HG03520 (cell line): ENCODE results near the gene PCCA.
"Not testable (repeated sequence)": the region's sequence is repeated elsewhere in the genome, so short reads cannot be mapped to it uniquely, and the experiment has no call there.

Experiments
- ATAC-seq: cut with Tn5 transposase; IDR thresholded peaks from one replicate; pipeline ENCODE4 v1.9.1; 2021; ENCODE audit warnings: mild to moderate bottlenecking, moderate library complexity; ENCODE audit not compliant: unreplicated experiment

PCCA gene

DNA sequence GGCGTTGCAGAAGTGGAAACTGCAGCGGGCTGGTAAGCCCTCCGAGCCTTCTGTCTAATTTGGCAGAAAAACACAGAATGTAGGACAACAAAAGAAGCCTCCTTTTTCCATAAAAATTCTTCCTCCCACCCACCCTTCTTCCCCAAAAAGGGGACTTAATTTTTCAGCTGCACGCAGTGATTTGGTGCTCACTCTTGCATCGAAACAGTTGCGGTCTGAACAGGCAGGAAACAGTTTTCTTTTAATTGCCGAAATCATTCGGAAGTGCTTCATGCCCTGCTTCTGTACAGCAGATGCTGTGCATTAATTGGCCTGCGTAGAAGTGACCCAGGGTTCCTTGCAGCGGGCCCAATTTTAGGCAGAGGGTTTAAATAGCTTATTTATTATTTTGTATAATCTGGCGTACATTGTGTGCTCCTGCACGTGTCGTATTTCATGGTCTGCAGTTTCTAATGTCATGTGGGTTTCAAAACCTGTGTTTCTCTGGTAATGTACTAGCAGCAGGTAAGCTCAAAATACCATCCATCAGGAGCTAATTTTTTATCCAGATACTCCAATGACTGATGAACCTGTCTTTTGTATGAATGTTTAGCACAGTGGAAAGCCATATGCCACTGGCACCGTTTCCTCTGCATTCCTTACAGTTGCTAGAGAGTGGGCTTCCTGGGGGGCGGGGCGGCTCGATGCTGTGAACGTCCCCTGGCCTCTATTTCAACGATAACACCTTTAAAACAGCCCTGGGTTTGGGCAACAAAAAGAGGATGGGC is 433.1 kb downstream of the PCCA start:
- ATAC-seq, result no peak

DNA sequence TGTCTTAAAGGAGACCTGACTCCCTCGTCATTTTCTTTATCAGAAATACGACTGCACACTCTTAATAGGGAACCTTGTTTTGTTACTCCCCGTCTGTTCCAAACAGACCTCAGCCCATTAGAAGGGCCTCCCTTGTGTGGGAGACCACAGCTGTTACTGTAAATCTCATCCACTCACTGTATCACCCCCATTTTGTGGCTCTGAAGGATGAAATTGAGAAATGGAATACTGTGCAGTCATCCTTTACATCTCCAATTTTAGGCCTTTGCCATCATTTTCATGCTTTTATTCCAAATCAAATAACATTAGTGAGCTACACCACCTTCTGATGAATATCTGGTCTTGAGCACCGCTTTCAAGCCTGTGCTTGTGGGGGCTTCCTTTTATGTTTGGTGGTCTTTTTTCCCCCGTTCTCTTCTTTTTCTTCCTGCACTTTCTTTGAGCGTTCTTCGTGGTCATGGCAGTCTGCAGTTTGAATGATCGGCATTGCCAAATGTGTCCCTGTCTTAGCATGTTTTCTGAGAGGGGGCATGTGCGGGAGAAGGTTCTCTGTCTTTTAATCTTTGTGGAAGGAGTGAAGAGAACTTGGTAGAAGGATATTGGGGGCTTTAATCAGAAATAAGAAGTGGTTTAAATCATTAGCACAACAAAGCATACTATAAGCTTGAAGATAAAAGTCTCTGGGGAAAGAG is 433.9 kb downstream of the PCCA start:
- ATAC-seq, result no peak

DNA sequence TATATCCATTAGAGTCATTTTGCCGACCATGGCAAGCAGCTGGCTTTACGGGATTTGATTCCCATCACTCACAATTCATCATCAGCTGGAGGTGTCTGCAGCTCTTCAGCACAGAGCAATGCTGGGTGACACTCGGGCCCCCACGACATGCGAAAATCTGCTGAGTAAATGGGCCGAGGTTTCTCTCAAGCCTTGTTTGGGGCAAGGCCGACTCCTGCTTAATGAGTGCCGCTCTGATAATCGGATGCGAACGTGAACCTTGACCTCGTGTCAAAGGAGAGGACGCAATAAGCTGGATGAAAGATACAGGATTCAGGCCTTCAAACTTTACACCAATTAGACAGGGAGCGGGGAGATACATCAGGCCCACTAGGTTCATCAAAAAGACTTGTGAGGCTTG is 434.5 kb downstream of the PCCA start:
- no peak for ATAC-seq

DNA sequence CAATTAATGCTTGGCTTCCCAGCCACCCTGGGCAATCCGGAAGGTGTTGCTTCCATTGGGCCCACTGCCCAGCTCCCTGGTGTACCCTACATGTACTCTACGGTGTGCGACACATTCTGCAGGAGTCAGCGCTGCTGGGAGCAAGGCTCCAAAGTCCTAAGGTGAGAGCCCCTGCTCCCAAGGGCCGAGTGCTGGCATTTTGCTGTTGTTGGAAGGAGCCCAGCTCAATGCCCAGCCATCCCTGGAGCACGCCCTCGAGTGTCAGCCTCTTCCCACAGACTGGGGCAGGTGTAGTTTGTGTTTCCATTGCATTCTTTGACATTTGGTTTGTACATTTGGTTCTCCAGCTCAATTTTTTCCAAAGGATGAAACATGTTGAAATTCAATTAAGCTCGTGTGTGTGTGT is 435.1 kb downstream of the PCCA start:
- ATAC-seq, result no peak

DNA sequence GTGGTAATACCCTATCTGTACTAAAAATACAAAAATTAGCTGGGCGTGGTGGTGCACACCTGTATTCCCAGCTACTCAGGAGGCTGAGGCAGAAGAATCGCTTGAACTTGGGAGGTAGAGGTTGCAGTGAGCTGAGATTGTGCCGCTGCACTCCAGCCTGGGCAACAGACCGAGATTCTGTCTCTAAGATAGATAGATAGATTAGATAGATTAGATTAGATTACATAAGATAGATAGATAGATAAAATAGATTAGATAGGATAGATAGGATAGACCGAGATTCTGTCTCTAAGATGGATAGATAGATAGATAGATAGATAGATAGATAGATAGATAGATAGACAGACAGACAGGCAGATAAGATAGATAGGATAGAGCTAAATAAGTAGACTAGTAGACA is 435.8 kb downstream of the PCCA start:
- not testable (repeated sequence) for ATAC-seq

DNA sequence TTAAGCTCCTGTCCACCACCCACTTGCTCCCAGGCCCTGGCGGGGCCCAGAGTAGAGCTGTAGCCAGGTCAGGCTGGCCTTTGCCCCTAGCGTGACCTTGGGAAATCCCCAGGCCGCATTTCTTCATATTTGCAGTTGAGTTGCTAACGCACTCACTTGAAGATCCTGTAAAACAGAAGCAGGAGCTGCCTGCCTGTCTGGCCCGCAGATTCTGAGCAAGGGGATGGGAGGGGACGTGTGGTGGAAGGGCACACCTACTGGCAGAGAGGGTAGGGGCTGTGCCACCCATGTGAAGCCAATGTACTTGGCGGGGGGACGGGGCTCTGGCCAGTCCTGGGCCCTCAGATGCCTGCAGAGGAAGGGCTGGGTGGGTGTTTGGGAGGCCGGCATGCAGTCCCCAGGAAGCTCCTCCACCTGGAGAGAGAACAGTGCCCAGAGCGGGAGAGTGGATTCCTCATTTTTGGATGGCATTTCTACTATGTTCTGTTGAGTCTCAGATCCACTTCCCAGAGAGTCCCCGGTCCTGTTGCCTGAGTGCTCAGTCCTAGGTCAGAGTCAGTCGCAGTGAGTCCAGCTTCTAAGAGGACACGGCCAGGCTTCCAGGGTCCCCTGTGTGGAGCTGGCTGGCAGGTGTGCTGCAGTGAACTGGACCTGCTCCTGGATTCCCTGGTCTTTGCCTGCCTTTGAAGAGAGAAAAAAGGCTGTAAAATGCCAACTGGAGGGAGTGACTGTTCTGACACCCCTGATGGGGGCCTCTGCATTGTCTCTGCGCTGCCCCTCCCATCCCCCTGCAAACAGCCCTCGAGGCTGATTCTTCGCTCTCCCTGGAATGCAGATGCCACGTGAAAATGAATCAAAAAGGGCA is 436.8 kb downstream of the PCCA start:
- ATAC-seq, result no peak

DNA sequence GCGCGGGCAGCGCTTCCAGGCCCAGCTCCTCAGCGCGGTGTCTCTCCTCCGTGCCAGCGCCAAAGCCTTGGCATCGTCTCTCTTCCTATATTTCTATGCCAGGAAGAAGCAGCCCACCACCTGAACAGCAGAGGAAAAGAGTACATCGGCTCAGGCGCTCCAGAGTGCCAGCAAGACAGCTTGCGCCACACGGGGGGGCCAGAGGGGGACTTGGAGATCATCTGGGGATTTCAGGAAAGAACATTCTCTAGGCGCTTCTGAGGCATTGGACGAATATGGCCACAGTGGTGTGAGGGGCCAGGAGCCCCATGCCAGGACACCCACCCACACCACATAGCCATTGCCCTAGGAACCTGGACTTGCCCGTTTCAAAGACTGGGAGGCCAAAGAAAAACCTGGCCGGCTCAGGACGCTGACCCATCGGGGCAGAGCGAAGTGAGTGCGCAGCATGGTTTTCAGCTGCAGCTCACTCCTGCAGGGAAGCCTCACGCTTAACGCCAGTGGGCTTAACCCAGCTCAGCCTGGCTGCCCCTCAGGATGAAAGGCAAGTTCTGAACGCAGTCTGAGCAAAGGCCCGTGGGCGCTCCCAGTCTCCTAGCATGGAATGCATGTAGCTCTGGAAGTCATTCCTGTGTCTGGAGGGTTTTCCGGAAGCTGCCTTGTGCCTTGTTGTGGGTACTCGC is 437.6 kb downstream of the PCCA start:
- ATAC-seq, result no peak

DNA sequence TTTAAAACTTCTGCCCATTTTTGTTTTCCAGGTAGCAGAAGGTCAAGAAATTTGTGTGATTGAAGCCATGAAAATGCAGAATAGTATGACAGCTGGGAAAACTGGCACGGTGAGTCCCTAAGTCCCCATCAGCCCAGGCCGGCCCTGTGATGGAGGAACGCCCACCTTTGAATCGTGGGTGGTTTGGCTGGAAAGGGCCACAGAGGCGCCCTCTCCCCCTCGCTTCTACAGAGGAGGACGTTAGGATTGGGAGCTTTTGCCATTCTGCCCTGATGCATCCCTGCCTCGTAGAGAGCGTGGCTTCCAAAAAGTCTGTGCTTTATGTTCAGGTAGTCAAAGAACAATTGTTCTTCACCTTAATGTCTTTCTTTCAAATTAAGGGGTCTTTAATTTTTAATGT is 438.8 kb downstream of the PCCA start:
- no peak for ATAC-seq

DNA sequence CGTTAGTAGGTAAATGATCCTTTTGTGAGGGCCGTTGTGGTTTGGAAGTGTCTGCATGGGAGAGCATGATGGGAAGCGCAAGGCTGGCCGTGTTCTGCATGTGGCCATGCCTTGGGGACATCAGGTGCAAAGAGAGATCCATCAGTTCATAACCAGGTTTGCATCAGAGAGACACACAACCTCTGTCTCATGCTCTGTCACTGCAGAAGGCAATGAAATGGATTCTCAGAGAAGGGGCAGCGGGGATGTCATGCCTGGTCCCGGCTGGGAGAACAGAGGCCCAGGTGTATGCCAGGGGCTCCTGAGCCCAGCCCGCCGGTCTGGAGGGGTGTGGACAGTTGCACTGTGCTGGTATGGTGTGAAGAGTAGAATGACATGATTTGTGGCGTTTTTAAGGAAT is 439.5 kb downstream of the PCCA start:
- no peak for ATAC-seq

DNA sequence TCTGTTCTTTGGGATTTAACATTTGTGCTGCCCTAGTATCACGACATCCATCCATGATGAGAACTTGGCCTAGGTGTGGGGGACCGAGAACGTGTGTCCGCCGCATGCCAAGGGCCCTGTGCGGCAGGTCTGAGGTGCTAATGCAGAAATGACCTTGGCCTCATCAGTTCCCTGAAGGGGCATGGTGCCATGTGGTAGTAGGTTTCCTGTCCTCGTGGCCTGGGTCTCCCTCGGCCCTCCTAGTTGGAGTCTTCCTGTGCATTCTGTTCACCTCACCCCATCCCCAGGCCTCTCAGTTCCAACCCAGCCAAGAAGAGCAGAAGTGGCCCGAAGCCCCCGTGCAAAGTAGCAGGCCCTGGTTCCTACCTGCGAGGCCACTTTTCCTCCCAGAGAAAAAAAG is 439.9 kb downstream of the PCCA start:
- no peak for ATAC-seq

DNA sequence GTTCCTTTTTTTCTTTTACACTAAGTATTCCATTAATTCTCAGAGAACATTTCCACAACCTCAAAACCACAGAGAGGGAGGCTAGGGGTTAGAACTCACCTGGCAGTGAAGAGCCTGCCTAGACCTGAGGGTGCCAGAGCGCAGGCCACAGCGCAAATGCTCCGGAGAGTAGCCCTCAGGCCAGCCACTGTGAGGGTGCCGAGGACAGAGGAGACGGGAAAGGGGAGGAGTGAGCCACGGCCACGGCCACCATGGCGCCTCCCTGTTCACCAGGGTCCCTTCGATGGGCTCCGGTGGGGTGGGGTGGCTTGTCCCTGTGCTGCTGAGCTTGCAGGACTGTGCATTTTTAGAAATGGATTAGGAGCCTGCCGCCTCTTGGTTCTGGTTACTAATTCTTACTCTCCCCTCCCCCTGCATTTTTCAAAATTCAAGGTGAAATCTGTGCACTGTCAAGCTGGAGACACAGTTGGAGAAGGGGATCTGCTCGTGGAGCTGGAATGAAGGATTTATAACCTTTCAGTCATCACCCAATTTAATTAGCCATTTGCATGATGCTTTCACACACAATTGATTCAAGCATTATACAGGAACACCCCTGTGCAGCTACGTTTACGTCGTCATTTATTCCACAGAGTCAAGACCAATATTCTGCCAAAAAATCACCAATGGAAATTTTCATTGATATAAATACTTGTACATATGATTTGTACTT is 440.9 kb downstream of the PCCA start:
- ATAC-seq, result no peak

DNA sequence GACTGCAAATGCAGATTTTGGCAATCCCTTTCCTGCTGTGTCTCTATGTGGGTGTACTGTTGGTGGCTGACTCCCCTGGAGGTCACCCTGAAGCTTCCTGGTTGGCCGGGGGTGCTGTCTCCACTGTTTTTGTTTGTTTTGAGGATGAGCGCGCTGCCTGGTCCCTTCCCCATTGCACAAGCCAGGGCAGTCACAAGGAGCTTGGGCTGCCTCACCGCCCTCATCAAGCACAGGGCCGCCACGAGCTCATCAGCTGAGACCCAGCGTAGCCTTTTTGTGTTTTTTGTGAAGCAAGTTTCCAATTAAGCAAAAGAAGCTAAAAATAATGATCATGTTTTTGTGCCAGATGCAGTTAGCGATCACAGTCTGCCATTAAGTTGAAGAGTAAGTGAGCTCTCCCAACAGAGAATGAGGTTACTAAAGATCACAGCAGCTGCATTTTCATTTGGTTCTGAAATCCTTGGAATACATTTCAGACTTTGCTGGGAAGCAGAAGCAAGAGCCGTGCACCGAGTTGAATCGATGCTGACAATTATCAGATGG is 441.8 kb downstream of the PCCA start:
- no peak for ATAC-seq

DNA sequence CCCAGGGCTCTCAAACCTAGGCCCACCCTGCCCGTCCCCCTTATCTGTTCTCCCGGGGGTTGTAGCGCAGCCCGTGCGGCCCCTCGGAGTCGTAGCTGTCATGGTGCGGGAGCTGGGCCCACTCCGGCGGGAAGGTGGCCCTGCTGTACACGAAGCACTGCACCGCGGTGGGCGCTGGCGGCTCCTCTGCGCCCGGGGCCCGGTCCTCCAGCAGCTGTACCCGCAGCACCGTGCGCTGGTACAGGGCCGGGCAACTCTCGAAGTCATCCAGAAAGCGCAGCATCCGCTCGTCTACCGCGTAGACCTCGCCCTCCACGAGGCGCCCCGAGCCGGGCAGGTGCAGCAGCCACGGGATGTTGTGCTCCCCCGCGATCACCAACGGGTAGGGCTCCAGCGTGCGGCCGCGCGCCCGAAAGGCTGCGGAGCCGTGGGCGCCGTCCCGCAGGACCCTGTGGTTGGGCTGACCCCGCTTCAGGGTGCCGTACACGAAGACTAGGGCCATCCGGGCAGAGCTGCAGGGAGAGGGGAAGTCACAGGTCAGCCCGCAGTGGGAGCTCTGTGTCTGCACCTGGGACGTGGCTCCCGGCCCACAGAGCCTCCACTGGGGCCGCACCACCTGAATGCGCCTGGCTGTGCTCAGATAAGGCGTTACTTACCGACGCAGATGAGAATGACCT is 443.3 kb downstream of the PCCA start:
- no peak for ATAC-seq

DNA sequence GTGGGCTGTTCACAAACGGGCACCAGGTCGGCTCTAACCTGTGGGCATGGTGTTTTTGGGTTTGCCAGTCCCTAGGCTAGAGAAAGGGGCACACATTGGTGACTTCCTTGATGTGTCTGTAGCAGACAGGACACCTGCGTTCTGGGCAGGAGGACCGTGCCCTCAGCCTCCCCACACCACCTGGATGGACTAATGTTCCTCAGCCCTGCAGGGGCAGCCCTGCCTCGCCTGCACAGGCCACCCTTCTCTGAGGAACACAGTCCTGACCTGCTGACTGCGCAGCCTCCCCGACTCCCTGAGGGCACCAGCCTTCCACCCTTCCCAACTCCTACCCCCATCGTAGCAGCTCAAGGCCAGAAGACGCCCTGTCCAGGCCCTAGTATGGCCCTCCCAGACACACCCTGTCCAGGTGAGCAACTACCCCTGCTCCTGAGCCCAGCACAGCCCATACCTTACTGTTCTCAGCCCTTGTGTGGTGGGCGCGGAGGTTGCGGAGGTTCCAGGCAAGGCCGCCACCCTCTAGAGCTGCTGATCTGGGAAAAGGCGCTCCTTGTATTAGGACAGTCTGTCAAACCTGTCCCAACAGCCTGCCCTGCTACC is 444.0 kb downstream of the PCCA start:
- ATAC-seq, result no peak

DNA sequence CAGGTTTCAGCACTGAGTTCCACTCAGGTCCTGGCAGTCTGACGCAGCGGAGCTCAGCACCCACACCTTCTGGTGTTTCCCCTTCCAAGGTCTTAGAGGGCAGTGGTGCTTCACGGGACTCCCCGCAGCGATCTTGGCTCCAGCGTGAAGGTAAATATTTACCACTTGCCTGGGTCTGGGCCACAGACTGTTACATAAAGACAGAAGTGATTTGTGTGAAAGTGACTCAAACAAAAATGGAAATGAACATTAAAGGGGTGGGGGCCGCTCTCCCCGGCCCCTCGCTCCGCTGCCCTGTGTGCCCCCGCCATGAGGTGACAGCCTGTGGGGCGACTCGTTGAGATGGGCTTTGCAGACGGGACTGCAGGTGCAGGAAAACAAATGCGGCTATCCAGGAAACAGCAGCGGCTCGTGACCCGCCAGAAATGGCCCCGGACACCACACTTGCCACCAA is 444.7 kb downstream of the PCCA start:
- ATAC-seq, result no peak

DNA sequence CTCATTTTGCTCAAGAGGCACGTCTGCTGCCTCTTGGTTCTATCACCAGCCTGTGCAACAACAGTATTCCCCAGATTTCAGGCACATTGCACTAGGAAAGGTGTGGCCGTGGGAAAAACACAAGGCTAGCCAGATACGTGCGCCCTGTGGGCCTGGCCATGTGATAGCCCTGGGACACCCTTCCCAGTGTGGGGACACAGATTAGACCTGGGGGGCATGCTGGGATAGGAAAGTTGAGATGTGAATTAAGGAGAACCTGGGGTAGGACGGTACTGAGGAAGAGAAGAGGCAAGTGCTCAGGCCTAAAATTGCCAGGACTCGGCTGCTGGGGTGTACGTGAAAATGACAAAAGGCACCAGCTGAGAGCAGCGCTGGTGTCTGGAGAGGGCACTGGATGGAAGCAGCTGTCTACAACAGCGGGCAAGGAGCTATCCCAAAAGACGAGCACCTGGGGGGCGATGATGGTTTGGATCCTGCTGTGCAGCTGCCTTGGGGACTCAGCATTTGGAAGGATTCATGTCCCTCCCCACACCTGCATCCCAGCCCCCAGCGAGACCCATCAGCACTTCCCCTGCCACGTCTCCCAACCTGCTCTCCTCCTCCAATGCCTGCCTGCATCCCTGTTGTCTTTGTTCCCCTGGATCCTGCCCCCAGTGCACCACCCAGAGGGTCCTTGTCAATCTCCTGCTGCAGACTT is 445.4 kb downstream of the PCCA start:
- ATAC-seq, result no peak

DNA sequence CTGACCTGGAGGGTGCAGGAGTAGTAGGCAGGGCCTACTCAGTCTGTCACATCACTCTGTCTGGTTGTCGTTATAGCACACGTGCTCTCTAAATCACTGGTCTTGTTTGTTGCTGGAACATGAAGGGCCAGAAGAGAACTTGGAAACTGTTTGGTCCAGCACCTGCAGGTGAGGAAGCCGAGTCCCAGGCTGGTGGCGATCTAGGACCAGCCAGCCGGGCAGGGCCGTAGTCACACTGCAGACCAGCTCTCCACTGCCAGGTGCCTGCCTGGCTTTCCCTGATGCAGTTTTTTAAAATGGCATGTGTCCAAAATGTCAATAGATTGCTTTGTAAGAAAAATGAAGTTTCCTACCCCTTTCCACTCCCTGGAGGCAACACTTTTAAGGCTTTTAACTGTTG is 446.0 kb downstream of the PCCA start:
- no peak for ATAC-seq

DNA sequence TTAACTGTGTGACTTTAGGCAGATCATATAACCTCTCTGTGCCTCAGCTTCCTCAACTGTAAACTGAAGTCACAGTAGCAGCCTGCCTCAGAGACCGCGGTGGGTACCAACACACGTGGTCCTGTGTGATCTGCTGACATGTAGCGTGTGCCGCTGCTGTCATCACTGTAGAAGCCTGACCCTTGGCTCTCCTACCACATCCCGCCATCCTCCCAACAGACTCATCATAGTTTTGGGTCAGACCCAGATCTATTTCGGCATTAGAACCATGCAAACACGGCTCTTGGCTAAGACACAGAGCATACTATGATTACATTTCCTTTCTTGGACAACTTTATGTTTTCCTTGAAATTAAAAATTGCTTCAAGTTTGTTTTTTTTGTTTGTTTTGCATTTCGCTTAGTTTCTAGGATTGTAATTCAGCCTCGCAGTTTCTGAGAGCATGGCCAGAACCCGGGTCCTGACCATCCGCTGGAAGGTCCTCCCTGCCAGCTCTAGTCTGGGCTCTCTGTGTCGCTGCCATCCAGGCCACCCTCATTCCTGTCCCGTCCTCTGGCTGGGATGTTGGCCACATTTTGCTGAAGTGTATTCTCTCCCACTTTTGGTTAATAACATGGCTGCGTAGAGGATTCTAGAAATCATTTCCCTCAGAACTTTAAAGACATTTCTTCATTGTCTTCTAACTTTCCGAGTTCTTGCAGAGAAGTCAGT is 446.7 kb downstream of the PCCA start:
- ATAC-seq, result no peak
